ENCODE data around the gene STAT5B.

Gene STAT5B

GRCh38 chr17:42253578-42253977 lies 22.6 kb downstream of the STAT5B start:
- TF ChIP-seq OSR1 (CRISPR knock-in tag; IDR thresholded peaks at IDR 0.05), result no peak
- TF ChIP-seq GLIS3 (CRISPR knock-in tag; IDR thresholded peaks at IDR 0.05), result no peak
- no peak for TF ChIP-seq ZNF70 (CRISPR knock-in tag; IDR thresholded peaks at IDR 0.05)
- no peak for ATAC-seq

- TF ChIP-seq ISL1 (CRISPR knock-in tag; IDR thresholded peaks at IDR 0.05), result peak; percentile 18; the same call in 1 of the 2 replicates
- no peak for TF ChIP-seq ZNF70 (CRISPR knock-in tag; IDR thresholded peaks at IDR 0.05)
- ATAC-seq, result peak; percentile 21; the same call in 1 of the 3 replicates
Observed at GRCh38 chr17:42252597-42253550, 23.3 kb downstream of the STAT5B start.

- ATAC-seq, result no peak
- TF ChIP-seq SNAI2 (CRISPR knock-in tag; IDR thresholded peaks at IDR 0.05), result no peak
- no peak for TF ChIP-seq TCF4 (CRISPR knock-in tag; IDR thresholded peaks at IDR 0.05; ENCODE audit: borderline replicate concordance)
- TF ChIP-seq TOX (CRISPR knock-in tag; IDR thresholded peaks at IDR 0.05; ENCODE audit: borderline replicate concordance), result no peak
- TF ChIP-seq ZNF8 (CRISPR knock-in tag; IDR thresholded peaks at IDR 0.05), result no peak
- no peak for TF ChIP-seq BACH2 (CRISPR knock-in tag; IDR thresholded peaks at IDR 0.05; ENCODE audit: borderline replicate concordance)
- no peak for TF ChIP-seq ISL1 (CRISPR knock-in tag; IDR thresholded peaks at IDR 0.05)
- no peak for TF ChIP-seq CSRNP3 (CRISPR knock-in tag; IDR thresholded peaks at IDR 0.05)
- TF ChIP-seq ZFP3 (CRISPR knock-in tag; IDR thresholded peaks at IDR 0.05), result no peak
- TF ChIP-seq POU6F1 (CRISPR knock-in tag; IDR thresholded peaks at IDR 0.05; ENCODE audit: borderline replicate concordance, low read depth), result no peak
- TF ChIP-seq TSHZ2 (CRISPR knock-in tag; IDR thresholded peaks at IDR 0.05), result no peak
- TF ChIP-seq PPARA (CRISPR knock-in tag; IDR thresholded peaks at IDR 0.05; ENCODE audit: borderline replicate concordance), result no peak
- no peak for TF ChIP-seq CREB5 (CRISPR knock-in tag; IDR thresholded peaks at IDR 0.05; ENCODE audit: low read depth)
- no peak for TF ChIP-seq ZFP30 (CRISPR knock-in tag; IDR thresholded peaks at IDR 0.05)
- no peak for TF ChIP-seq ZNF565 (CRISPR knock-in tag; conservative IDR thresholded peaks at IDR 0.05; ENCODE audit: low read depth)
- no peak for TF ChIP-seq ZC3H10 (CRISPR knock-in tag; IDR thresholded peaks at IDR 0.05)
- no peak for TF ChIP-seq RARB (CRISPR knock-in tag; IDR thresholded peaks at IDR 0.05)
- no peak for TF ChIP-seq CSDC2 (CRISPR knock-in tag; IDR thresholded peaks at IDR 0.05)
- TF ChIP-seq PATZ1 (CRISPR knock-in tag; IDR thresholded peaks at IDR 0.05; ENCODE audit: borderline replicate concordance), result no peak
Observed at GRCh38 chr17:42251115-42251514, 25.1 kb downstream of the STAT5B start.

All from SK-N-SH treated with all-trans-retinoic acid at 6 μM for 48 hours (cell line).